Measurements from ENCODE around the gene RPS6KC1.
A peak's percentile ranks its signal among the peaks of the same experiment; 100 is the strongest.

The RPS6KC1 gene

GRCh38 chr1:213244664-213245091, 193.6 kb downstream of the RPS6KC1 start:
- peak; percentile 61 for DNase-seq

- DNase-seq = no peak
Observed at GRCh38 chr1:213245260-213245910, 194.3 kb downstream of the RPS6KC1 start.

GRCh38 chr1:213247038-213247437, 196.0 kb downstream of the RPS6KC1 start:
- DNase-seq = no peak

GRCh38 chr1:213249395-213249794, 198.4 kb downstream of the RPS6KC1 start:
- DNase-seq = no peak

GRCh38 chr1:213250041-213250440, 199.0 kb downstream of the RPS6KC1 start:
- DNase-seq = no peak

GRCh38 chr1:213250446-213250845, 199.4 kb downstream of the RPS6KC1 start:
- DNase-seq = no peak

GRCh38 chr1:213251972-213252371, 200.9 kb downstream of the RPS6KC1 start:
- DNase-seq = peak; percentile 43

- no peak for DNase-seq
Observed at GRCh38 chr1:213256438-213257087, 205.5 kb downstream of the RPS6KC1 start.

GRCh38 chr1:213260311-213261075, 209.5 kb downstream of the RPS6KC1 start:
- DNase-seq = no peak

- no peak for DNase-seq
Observed at GRCh38 chr1:213264531-213264930, 213.5 kb downstream of the RPS6KC1 start.

GRCh38 chr1:213266983-213267772, 216.1 kb downstream of the RPS6KC1 start:
- no peak for DNase-seq

GRCh38 chr1:213268221-213268620, 217.2 kb downstream of the RPS6KC1 start:
- peak; percentile 86 for DNase-seq

- DNase-seq = no peak
Observed at GRCh38 chr1:213269829-213270228, 218.8 kb downstream of the RPS6KC1 start.

GRCh38 chr1:213273546-213273945, 222.5 kb downstream of the RPS6KC1 start:
- DNase-seq = peak; percentile 11

GRCh38 chr1:213274140-213274539, 223.1 kb downstream of the RPS6KC1 start:
- DNase-seq = no peak

GRCh38 chr1:213275293-213275692, 224.3 kb downstream of the RPS6KC1 start:
- DNase-seq = no peak

GRCh38 chr1:213276236-213276635, 225.2 kb downstream of the RPS6KC1 start:
- no peak for DNase-seq

GRCh38 chr1:213277036-213277435, 226.0 kb downstream of the RPS6KC1 start:
- DNase-seq = no peak

GRCh38 chr1:213279410-213279809, 228.4 kb downstream of the RPS6KC1 start:
- no peak for DNase-seq

GRCh38 chr1:213281640-213282301, 230.7 kb downstream of the RPS6KC1 start:
- DNase-seq = no peak

GRCh38 chr1:213284626-213285025, 233.6 kb downstream of the RPS6KC1 start:
- peak; percentile 43 for DNase-seq

GRCh38 chr1:213286235-213286634, 235.2 kb downstream of the RPS6KC1 start:
- no peak for DNase-seq
